ENCODE measurements around the gene STRBP. TPM values are rescaled to one million over a fixed set of nuclear protein-coding genes. Genes with fewer than 3 reads are reported as not detected.

The STRBP gene
- total RNA-seq, 2 experiments from 2014 or later: 40.7 to 43.2 TPM

- H3K27ac Mint-ChIP-seq: no peak overlapping the region
These were observed 27.8 kb upstream of the STRBP start for GRCh38 chr9:123296174-123296573.

GRCh38 chr9:123291736-123292135 lies 23.4 kb upstream of the STRBP start:
- TF ChIP-seq CTCF (IDR thresholded peaks at IDR 0.05): no peak
- Mint-ChIP-seq H3K36me3 (ENCODE audit: low read depth) (no peaks in the 10 kb centered on the region), H3K4me3 (no peak overlapping the region), H3K4me1 (ENCODE audit: low read depth) (no peaks in the 10 kb centered on the region), H3K9me3 (peaks cover 2% of the 10 kb centered on the region), H3K27me3 (peaks cover 1% of the 10 kb centered on the region), H3K27ac (no peak overlapping the region)
- intact Hi-C loops (cut with micrococcal nuclease): no loop called here
- ATAC-seq (no peak), DNase-seq (no peak)
- ChIA-PET CTCF (no interaction called here), POLR2A (no interaction called here)

More at GRCh38 chr9:123296174-123296573, 27.8 kb upstream of the STRBP start:
- Mint-ChIP-seq H3K4me1 (ENCODE audit: low read depth) (peaks cover 3% of the 10 kb centered on the region), H3K9me3 (peaks cover 2% of the 10 kb centered on the region), H3K4me3 (no peak overlapping the region), H3K27me3 (peaks cover 1% of the 10 kb centered on the region), H3K36me3 (ENCODE audit: low read depth) (no peaks in the 10 kb centered on the region)
- CTCF ChIA-PET: no interaction called here
- DNase-seq: no peak
- POLR2A ChIA-PET: interaction anchor here (1.2 to 1.5 kb wide), 2 partner anchors 11 to 14 kb away, joined by 4 read pairs; no protein-coding TSS in a partner anchor
- ATAC-seq: no peak
- intact Hi-C loops (cut with micrococcal nuclease): no loop called here
- no peak for TF ChIP-seq CTCF (IDR thresholded peaks at IDR 0.05)

DNA sequence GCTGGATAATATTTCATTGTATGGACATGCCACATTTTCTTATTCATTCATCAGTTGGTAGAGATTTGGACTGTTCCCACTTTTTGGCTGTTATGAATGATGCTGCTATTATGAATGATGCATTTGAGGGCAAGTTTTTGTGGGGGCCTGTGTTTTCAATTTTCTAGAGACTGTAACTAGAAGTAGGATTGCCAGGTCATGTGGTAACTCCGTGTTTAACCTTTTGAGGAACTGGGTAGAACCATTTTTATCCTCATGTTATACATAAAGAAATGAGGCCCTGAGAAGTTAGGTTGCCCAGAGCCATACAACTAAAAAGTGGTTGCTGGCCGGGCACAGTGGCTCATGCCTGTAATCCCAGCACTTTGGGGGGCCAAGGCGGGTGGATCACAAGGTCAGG lies 22.4 kb upstream of the STRBP start:
- Mint-ChIP-seq H3K4me1 (ENCODE audit: low read depth) (no peaks in the 10 kb centered on the region), H3K27ac (no peak overlapping the region), H3K4me3 (no peak overlapping the region), H3K27me3 (peaks cover 4% of the 10 kb centered on the region), H3K9me3 (peaks cover 2% of the 10 kb centered on the region), H3K36me3 (ENCODE audit: low read depth) (no peaks in the 10 kb centered on the region)
- ChIA-PET CTCF (no interaction called here), POLR2A (no interaction called here)
- TF ChIP-seq CTCF (IDR thresholded peaks at IDR 0.05): no peak
- intact Hi-C loops (cut with micrococcal nuclease): no loop called here
- ATAC-seq: no peak
- DNase-seq: no peak

DNA sequence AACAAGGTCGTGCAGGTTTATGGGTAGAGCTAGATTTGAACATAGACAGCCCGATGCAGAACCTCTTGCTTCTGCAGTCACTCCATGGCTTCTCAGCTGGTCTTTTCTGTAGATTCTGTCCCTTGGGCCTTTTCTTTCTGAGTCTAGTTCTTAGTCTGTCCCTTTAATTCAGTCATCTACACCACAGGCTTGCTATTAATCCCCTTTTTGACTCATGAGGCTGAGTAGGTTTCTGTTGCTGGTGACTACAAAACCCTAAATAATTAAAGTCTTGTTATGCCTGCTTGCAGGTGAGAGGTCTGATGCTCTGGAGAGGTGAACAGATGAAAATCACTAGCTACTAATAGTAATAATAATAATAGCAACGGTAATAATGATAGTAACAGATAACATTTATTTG lies 19.3 kb upstream of the STRBP start:
- POLR2A ChIA-PET: no interaction called here
- intact Hi-C loops (cut with micrococcal nuclease): no loop called here
- DNase-seq (no peak), ATAC-seq (no peak)
- Mint-ChIP-seq H3K4me1 (ENCODE audit: low read depth) (no peaks in the 10 kb centered on the region), H3K4me3 (no peak overlapping the region), H3K9me3 (no peaks in the 10 kb centered on the region), H3K27ac (no peak overlapping the region), H3K27me3 (peaks cover 4% of the 10 kb centered on the region), H3K36me3 (ENCODE audit: low read depth) (no peaks in the 10 kb centered on the region)
- TF ChIP-seq CTCF (IDR thresholded peaks at IDR 0.05): no peak
- CTCF ChIA-PET: no interaction called here

DNA sequence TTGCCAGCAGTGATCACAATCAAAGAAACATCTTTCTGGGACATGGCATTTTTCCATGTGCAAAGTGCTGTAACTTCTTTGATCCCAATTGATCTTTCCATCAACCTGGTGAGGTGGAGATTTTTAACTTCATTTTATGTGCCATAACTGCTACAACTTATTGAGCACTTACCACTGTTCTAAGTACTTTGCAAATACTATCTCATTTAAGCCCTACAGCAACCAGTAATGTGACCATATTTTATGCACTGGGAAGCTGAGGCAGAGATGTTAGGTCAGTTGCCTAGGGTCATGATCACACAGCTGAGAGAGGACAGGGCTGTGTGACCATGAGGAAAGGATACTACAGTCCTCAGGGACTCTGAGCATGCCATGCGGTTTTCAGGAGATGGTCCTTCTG lies 17.9 kb upstream of the STRBP start:
- TF ChIP-seq CTCF (IDR thresholded peaks at IDR 0.05): no peak
- no peak overlapping the region for H3K27ac Mint-ChIP-seq
- DNase-seq (no peak), ATAC-seq (no peak)
- POLR2A ChIA-PET: no interaction called here
- H3K36me3 Mint-ChIP-seq (ENCODE audit: low read depth): no peaks in the 10 kb centered on the region
- intact Hi-C loops (cut with micrococcal nuclease): no loop called here
- H3K9me3 Mint-ChIP-seq: no peaks in the 10 kb centered on the region
- H3K4me3 Mint-ChIP-seq: no peak overlapping the region
- peaks cover 4% of the 10 kb centered on the region for H3K27me3 Mint-ChIP-seq
- CTCF ChIA-PET: interaction anchor here (0.9 kb wide), 1 partner anchor 61 kb away, joined by 3 read pairs; no protein-coding TSS in a partner anchor
- H3K4me1 Mint-ChIP-seq (ENCODE audit: low read depth): no peaks in the 10 kb centered on the region
